Stomach (tissue), 9 donors: ENCODE data around the gene AP2S1. TPM values are rescaled to one million over a fixed set of nuclear protein-coding genes. Genes with fewer than 3 reads are reported as not detected.
A peak's percentile ranks its signal among the peaks of the same experiment; 100 is the strongest.
"Not testable (repeated sequence)": the region's sequence is repeated elsewhere in the genome, so short reads cannot be mapped to it uniquely, and the experiment has no call there.

Experiments used
- DNase-seq, 2 donors: peaks; one replicate each; pipeline versions ENCODE4 v3.0.0 to v3.0.0-alpha.2; 2013 to 2019
- H3K27ac ChIP-seq, 5 donors: fragments of 200-600 bp in 4 of 5; sonication (generic) in 4 of 5; one replicate each; pipeline ENCODE4 v1.5.1; 2013 to 2019; ENCODE audit warnings: mild to moderate bottlenecking in 1 of 5, moderate library complexity in 1 of 5
- H3K27me3 ChIP-seq, 3 donors: fragments of 200-600 bp; sonication (generic); one replicate each; pipeline ENCODE4 v1.5.1; 2017 to 2019; ENCODE audit warnings: mixed run types in 1 of 3
- H3K36me3 ChIP-seq, 4 donors: fragments of 200-600 bp; sonication (generic); 1 replicate in 3 of 4; 2 replicates in 1 of 4; pipeline ENCODE4 v1.5.1; 2016 to 2019
- H3K4me1 ChIP-seq, 4 donors: fragments of 200-600 bp; sonication (generic); one replicate each; pipeline ENCODE4 v1.5.1; 2016 to 2019
- H3K4me3 ChIP-seq, 4 donors: fragments of 200-600 bp; sonication (generic) in 3 of 4; one replicate each; pipeline ENCODE4 v1.5.1; 2016 to 2019; ENCODE audit warnings: mild to moderate bottlenecking in 1 of 4
- H3K9me3 ChIP-seq, 4 donors: fragments of 200-600 bp; sonication (generic); one replicate each; pipeline ENCODE4 v1.5.1; 2016 to 2019
- CTCF ChIP-seq, 7 experiments: fragments of 450-650 bp in 4 of 7; fragments of 200-600 bp in 3 of 7; sonication (generic) in 3 of 7; IDR thresholded peaks; one replicate each; pipeline ENCODE4 v1.5.1; 2016 to 2019; ENCODE audit warnings: antibody characterized with exemption in 7 of 7, control low read depth in 2 of 7, mild to moderate bottlenecking in 1 of 7
- EP300 ChIP-seq: sonication (generic); formaldehyde crosslinking; IDR thresholded peaks from one replicate; pipeline ENCODE4 v1.6.1; 2017; ENCODE audit warnings: antibody characterized with exemption
- POLR2A ChIP-seq, 4 donors: fragments of 450-650 bp; IDR thresholded peaks; one replicate each; pipeline ENCODE4 v1.6.1; 2016; ENCODE audit warnings: antibody characterized with exemption in 4 of 4, control low read depth in 2 of 4, mild to moderate bottlenecking in 1 of 4, moderate library complexity in 1 of 4
- POLR2AphosphoS5 ChIP-seq, 3 donors: sonication (generic); formaldehyde crosslinking; IDR thresholded peaks; one replicate each; pipeline ENCODE4 v1.6.1; 2016; ENCODE audit warnings: antibody characterized with exemption in 3 of 3
- WGBS, 5 donors: extraction: QIAGEN DNeasy Blood & Tissue Kit in 3 of 5; methylation state at CpG; one replicate each; pipeline versions ENCODE4 v1.1.5 to v1.1.7; 2013 to 2018; 5-methylcytosine and 5-hydroxymethylcytosine counted together
- intact Hi-C: fragments of 100-400 bp; cut with DNase I; formaldehyde crosslinking; loops from one replicate; pipeline ENCODE4 v1.15.1; 2023; ENCODE audit warnings: low total_unique reads
- polyA plus RNA-seq, 3 donors: library from polyadenylated mRNA; stranded (reverse); fragments of 200-250 nt; gene quantifications; one replicate each; pipeline ENCODE4 v1.2.3, GENCODE V29; 2013
- total RNA-seq, 5 donors: library from RNA; depleted of rRNA; stranded (reverse); fragments of >200 nt; gene quantifications; one replicate each; pipeline versions ENCODE4 v1.1.0 to v1.2.3, GENCODE V29; 2014 to 2016
- donor health status: healthy with polysubstance abuse.
- donor health status: Bipolar disorder and iron deficiency.
- donor health status: healthy.

The AP2S1 gene
- total and polyA plus RNA-seq, 8 donors, result 4.9 to 191 (median 96.1) TPM

- Histone ChIP-seq H3K27ac (peak overlapping the region in 4 of 5 donors; percentile 55 to 68 (median 64)), H3K27me3 (no peaks in the 10 kb centered on the region), H3K9me3 (no peaks in the 10 kb centered on the region), H3K4me1 (peaks cover 14 to 26% (median 22%) of the 10 kb centered on the region in 4 donors), H3K4me3 (no peak overlapping the region), H3K36me3 (no peaks in the 10 kb centered on the region)
- intact Hi-C loops, result no loop called here
- no peak for TF ChIP-seq CTCF (IDR thresholded peaks at IDR 0.05)
- no peak for TF ChIP-seq EP300
- TF ChIP-seq POLR2AphosphoS5 (IDR thresholded peaks at IDR 0.05), result peak in 2 of 3 donors; percentile 5 to 40
- no peak for TF ChIP-seq POLR2A (IDR thresholded peaks at IDR 0.05)
- peak; percentile 86 to 92 for DNase-seq
- 15 to 38% (median 27%) methylated on average over 7 of the region's 7 CpGs for WGBS, 5 donors
Measured at GRCh38 chr19:46813839-46814358, 36.7 kb downstream of the AP2S1 start.

- H3K27ac ChIP-seq, result peak overlapping the region in 4 of 5 donors; percentile 55 to 68 (median 64)
- H3K27me3 ChIP-seq, result no peaks in the 10 kb centered on the region
- no peaks in the 10 kb centered on the region for H3K9me3 ChIP-seq
- WGBS, 5 donors, result 33 to 61% (median 41%) methylated on average over 24 of the region's 24 CpGs
- H3K4me1 ChIP-seq, result peaks cover 14 to 26% (median 22%) of the 10 kb centered on the region in 4 donors
- intact Hi-C loops, result no loop called here
- no peak overlapping the region for H3K4me3 ChIP-seq
- H3K36me3 ChIP-seq, result no peaks in the 10 kb centered on the region
- peak in 1 of 2 donors; percentile 39 for DNase-seq
- TF ChIP-seq POLR2AphosphoS5 (IDR thresholded peaks at IDR 0.05) (no peak), EP300 (peak; percentile 31), CTCF (IDR thresholded peaks at IDR 0.05) (no peak), POLR2A (IDR thresholded peaks at IDR 0.05) (no peak)
Measured at GRCh38 chr19:46812977-46813838, 37.4 kb downstream of the AP2S1 start.

GRCh38 chr19:46809534-46810272 lies 40.9 kb downstream of the AP2S1 start:
- Histone ChIP-seq H3K27me3 (no peaks in the 10 kb centered on the region), H3K9me3 (no peaks in the 10 kb centered on the region), H3K27ac (no peak overlapping the region), H3K36me3 (no peaks in the 10 kb centered on the region), H3K4me3 (no peak overlapping the region), H3K4me1 (peaks cover 14 to 23% (median 20%) of the 10 kb centered on the region in 4 donors)
- intact Hi-C loops, result no loop called here
- DNase-seq, result no peak
- no peak for TF ChIP-seq POLR2A (IDR thresholded peaks at IDR 0.05)
- TF ChIP-seq POLR2AphosphoS5 (IDR thresholded peaks at IDR 0.05), result no peak
- no peak for TF ChIP-seq EP300
- TF ChIP-seq CTCF (IDR thresholded peaks at IDR 0.05), result no peak
- 91 to 95% (median 93%) methylated on average over 11 to 13 of the region's 13 CpGs for WGBS, 5 donors

- WGBS, 5 donors, result 87 to 91% (median 90%) methylated on average over 7 of the region's 7 CpGs
- Histone ChIP-seq H3K27ac (no peak overlapping the region), H3K9me3 (no peaks in the 10 kb centered on the region), H3K4me1 (no peaks in the 10 kb centered on the region), H3K27me3 (no peaks in the 10 kb centered on the region), H3K4me3 (no peak overlapping the region), H3K36me3 (no peaks in the 10 kb centered on the region)
- TF ChIP-seq CTCF (IDR thresholded peaks at IDR 0.05), result no peak
- no peak for DNase-seq
- intact Hi-C loops, result no loop called here
Measured at GRCh38 chr19:46806656-46807055, 44.0 kb downstream of the AP2S1 start.

- H3K4me3 ChIP-seq, intact Hi-C loops, H3K4me1 ChIP-seq, H3K27ac ChIP-seq, DNase-seq, H3K27me3 ChIP-seq, H3K36me3 ChIP-seq, H3K9me3 ChIP-seq: not testable (repeated sequence)
- 91 to 96% (median 93%) methylated on average over 4 of the region's 4 CpGs for WGBS, 5 donors
Measured at GRCh38 chr19:46804432-46804831, 46.2 kb downstream of the AP2S1 start.
